ENCODE data around the gene TMEM258. TPM values are rescaled to one million over a fixed set of nuclear protein-coding genes. Genes with fewer than 3 reads are reported as not detected.

The TMEM258 gene
- total and polyA plus RNA-seq, 3 experiments from 2014 or later: 148 to 258 (median 152) TPM

DNA sequence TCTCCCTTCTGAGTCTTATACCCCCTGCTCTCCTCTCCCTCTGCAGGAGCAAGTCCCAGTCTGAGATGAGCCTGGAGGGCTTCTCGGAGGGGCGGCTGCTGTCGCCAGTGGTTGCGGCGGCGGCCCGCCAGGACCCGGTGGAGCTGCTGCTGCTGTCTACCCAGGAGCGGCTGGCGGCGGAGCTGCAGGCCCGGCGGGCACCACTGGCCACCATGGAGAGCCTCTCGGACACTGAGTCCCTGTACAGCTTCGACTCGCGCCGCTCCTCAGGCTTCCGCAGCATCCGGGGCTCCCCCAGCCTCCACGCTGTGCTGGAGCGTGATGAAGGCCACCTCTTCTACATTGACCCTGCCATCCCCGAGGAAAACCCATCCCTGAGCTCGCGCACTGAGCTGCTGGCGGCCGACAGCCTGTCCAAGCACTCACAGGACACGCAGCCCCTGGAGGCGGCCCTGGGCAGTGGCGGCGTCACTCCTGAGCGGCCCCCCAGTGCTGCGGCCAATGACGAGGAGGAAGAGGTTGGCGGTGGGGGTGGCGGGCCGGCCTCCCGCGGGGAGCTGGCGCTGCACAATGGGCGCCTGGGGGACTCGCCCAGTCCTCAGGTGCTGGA, 48.8 kb downstream of the TMEM258 start:
- DNase-seq: no peak
- no peak overlapping the region for H3K27ac ChIP-seq (ENCODE audit: low read depth, low read length)
- H3K9me3 ChIP-seq (ENCODE audit: low read length): no peaks in the 10 kb centered on the region
- Mint-ChIP-seq H3K4me3 (no peak overlapping the region), H3K27ac (no peak overlapping the region), H3K4me1 (no peaks in the 10 kb centered on the region), H3K9me3 (no peaks in the 10 kb centered on the region), H3K36me3 (no peaks in the 10 kb centered on the region), H3K27me3 (peaks cover 0 to 3% of the 10 kb centered on the region in 2 donors)
- H3K36me3 ChIP-seq (ENCODE audit: insufficient read depth, low read length): no peaks in the 10 kb centered on the region
- no peak overlapping the region for H3K4me3 ChIP-seq (ENCODE audit: low read length)
- ChIA-PET POLR2A (no interaction called here), CTCF (interaction anchor here (1.3 to 2.2 kb wide), 3 partner anchors 10 to 364 kb away, joined by 3 to 12 read pairs (median 4); no protein-coding TSS in a partner anchor)
- H3K4me1 ChIP-seq (ENCODE audit: insufficient read depth, low read length): no peaks in the 10 kb centered on the region
- H3K27me3 ChIP-seq (ENCODE audit: insufficient read depth, low read length, poor library complexity, severe bottlenecking): no peaks in the 10 kb centered on the region

DNA sequence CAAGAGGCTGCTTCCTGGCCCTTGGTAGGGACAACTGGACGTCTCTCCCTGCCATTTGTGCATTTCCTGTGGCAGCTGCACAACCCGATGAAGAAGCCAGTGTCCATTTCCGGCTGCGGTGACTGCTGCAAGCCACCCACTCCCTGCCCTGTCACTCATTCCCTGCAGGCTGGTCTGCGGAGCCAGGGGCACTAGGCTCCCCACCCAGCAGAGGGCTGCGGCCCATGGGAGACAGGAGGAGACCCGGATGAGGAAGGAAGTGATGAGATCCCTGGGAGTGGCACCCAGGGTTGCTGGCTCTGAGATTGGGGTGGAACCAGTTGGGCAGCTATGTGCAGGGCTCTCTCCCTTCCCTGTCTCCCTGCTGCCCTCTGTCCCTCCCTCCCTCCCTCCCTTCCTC, 50.0 kb downstream of the TMEM258 start:
- H3K9me3 ChIP-seq (ENCODE audit: low read length): no peaks in the 10 kb centered on the region
- no peaks in the 10 kb centered on the region for H3K27me3 ChIP-seq (ENCODE audit: insufficient read depth, low read length, poor library complexity, severe bottlenecking)
- H3K36me3 ChIP-seq (ENCODE audit: insufficient read depth, low read length): no peaks in the 10 kb centered on the region
- no peak overlapping the region for H3K4me3 ChIP-seq (ENCODE audit: low read length)
- H3K27ac ChIP-seq (ENCODE audit: low read depth, low read length): no peak overlapping the region
- no peak overlapping the region for H3K27ac Mint-ChIP-seq
- no peaks in the 10 kb centered on the region for H3K9me3 Mint-ChIP-seq
- no peak overlapping the region for H3K4me3 Mint-ChIP-seq
- DNase-seq: no peak
- H3K4me1 ChIP-seq (ENCODE audit: insufficient read depth, low read length): no peaks in the 10 kb centered on the region
- no peaks in the 10 kb centered on the region for H3K4me1 Mint-ChIP-seq
- ChIA-PET POLR2A (interaction anchor here (0.6 kb wide), 1 partner anchor 1030 kb away, joined by 3 read pairs; no protein-coding TSS in a partner anchor), CTCF (interaction anchor here (1.0 kb wide), 1 partner anchor 9 kb away, joined by 3 read pairs; no protein-coding TSS in a partner anchor)
- no peaks in the 10 kb centered on the region for H3K36me3 Mint-ChIP-seq
- H3K27me3 Mint-ChIP-seq: peaks cover 0 to 2% of the 10 kb centered on the region in 2 donors

DNA sequence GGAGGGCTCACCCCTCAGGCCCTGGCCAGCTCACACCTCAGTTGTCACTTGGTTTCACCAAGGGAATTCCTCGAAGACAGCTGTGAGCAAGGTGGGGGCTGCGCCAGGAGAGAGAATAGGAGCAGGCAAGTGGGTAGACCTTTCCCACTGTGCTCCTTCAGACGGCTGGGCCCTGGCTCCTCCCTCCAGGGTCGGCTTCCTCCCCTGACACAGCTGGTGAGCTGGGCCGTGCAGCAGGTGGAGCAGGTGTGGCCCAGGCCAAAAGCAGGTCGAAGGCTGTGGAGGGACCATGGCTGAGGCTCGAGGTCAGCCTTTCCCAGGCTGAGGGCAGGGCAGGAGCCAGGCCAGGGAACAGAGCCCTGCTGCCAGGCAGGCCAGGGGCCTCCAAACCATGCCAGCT, 52.4 kb downstream of the TMEM258 start:
- Histone ChIP-seq H3K27ac (ENCODE audit: low read depth, low read length) (no peak overlapping the region), H3K4me3 (ENCODE audit: low read length) (no peak overlapping the region), H3K36me3 (ENCODE audit: insufficient read depth, low read length) (no peaks in the 10 kb centered on the region), H3K27me3 (ENCODE audit: insufficient read depth, low read length, poor library complexity, severe bottlenecking) (no peaks in the 10 kb centered on the region), H3K4me1 (ENCODE audit: insufficient read depth, low read length) (no peaks in the 10 kb centered on the region), H3K9me3 (ENCODE audit: low read length) (no peaks in the 10 kb centered on the region)
- H3K27me3 Mint-ChIP-seq: peaks cover 0 to 7% of the 10 kb centered on the region in 2 donors
- no peaks in the 10 kb centered on the region for H3K36me3 Mint-ChIP-seq
- DNase-seq: no peak
- H3K4me1 Mint-ChIP-seq: no peaks in the 10 kb centered on the region
- CTCF ChIA-PET: interaction anchor here (1.1 kb wide), 1 partner anchor 14 kb away, joined by 3 read pairs; no protein-coding TSS in a partner anchor
- H3K9me3 Mint-ChIP-seq: no peaks in the 10 kb centered on the region
- no peak overlapping the region for H3K4me3 Mint-ChIP-seq
- H3K27ac Mint-ChIP-seq: no peak overlapping the region
- POLR2A ChIA-PET: no interaction called here

DNA sequence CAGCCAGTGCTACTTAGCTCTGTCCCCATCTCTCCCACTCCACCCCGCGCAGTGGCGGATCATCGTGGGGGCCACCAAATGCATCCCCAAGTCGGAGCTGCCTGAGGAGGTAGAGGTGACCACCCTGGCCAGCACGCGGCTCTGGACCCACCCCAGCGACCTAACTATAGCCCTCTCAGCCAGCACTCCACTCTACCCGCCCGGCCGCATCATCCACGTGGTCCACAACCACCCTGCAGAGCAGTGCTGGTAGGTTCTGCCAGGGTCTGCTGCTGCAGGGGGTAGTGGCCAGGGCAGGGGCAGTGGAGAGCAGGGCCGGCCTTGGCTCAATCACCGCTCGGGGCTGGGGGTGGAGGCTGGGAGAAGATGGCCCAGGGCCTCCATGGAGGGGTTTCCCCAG, 53.0 kb downstream of the TMEM258 start:
- Mint-ChIP-seq H3K9me3 (no peaks in the 10 kb centered on the region), H3K36me3 (no peaks in the 10 kb centered on the region), H3K4me1 (no peaks in the 10 kb centered on the region), H3K27ac (no peak overlapping the region), H3K4me3 (no peak overlapping the region), H3K27me3 (peaks cover 0 to 7% of the 10 kb centered on the region in 2 donors)
- ChIA-PET CTCF (interaction anchor here (1.1 kb wide), 1 partner anchor 13 kb away, joined by 3 read pairs; no protein-coding TSS in a partner anchor), POLR2A (no interaction called here)
- no peaks in the 10 kb centered on the region for H3K36me3 ChIP-seq (ENCODE audit: insufficient read depth, low read length)
- no peak overlapping the region for H3K27ac ChIP-seq (ENCODE audit: low read depth, low read length)
- H3K4me1 ChIP-seq (ENCODE audit: insufficient read depth, low read length): no peaks in the 10 kb centered on the region
- H3K9me3 ChIP-seq (ENCODE audit: low read length): no peaks in the 10 kb centered on the region
- DNase-seq: no peak
- H3K4me3 ChIP-seq (ENCODE audit: low read length): no peak overlapping the region
- H3K27me3 ChIP-seq (ENCODE audit: insufficient read depth, low read length, poor library complexity, severe bottlenecking): no peaks in the 10 kb centered on the region

Other genes with a start within 250 kb of the TMEM258 start
- gene SYT7, start 211.5 kb downstream of the TMEM258 start, total RNA-seq: not detected
- gene SYT7, start 211.5 kb downstream of the TMEM258 start, polyA plus RNA-seq: not detected
- under 1 TPM; 0.11 to 0.20 TPM for gene DAGLA, start 112.2 kb downstream of the TMEM258 start, total RNA-seq
- not detected for gene DAGLA, start 112.2 kb downstream of the TMEM258 start, polyA plus RNA-seq
- gene MYRF, start 40.0 kb downstream of the TMEM258 start, total RNA-seq: under 1 TPM; 0.70 to 0.93 TPM
- gene MYRF, start 40.0 kb downstream of the TMEM258 start, polyA plus RNA-seq: 0.63 TPM
- gene FEN1, start 312 bp upstream of the TMEM258 start, total RNA-seq: 100 to 1,000 TPM; 112 to 121 TPM
- 15.4 TPM for gene FEN1, start 312 bp upstream of the TMEM258 start, polyA plus RNA-seq
- 1 to 10 TPM; 6.3 TPM for gene FADS1, start 24.4 kb upstream of the TMEM258 start, total RNA-seq
- 1.4 TPM for gene FADS1, start 24.4 kb upstream of the TMEM258 start, polyA plus RNA-seq
- 1 to 10 TPM; 7.2 to 10.0 TPM for gene FADS2, start 35.7 kb upstream of the TMEM258 start, total RNA-seq
- 0.98 TPM for gene FADS2, start 35.7 kb upstream of the TMEM258 start, polyA plus RNA-seq
- 1 to 10 TPM; 5.8 to 7.7 TPM for gene FADS3, start 98.9 kb upstream of the TMEM258 start, total RNA-seq
- 2.6 TPM for gene FADS3, start 98.9 kb upstream of the TMEM258 start, polyA plus RNA-seq
- gene RAB3IL1, start 125.0 kb upstream of the TMEM258 start, total RNA-seq: under 1 TPM; 0.28 to 0.53 TPM
- gene RAB3IL1, start 125.0 kb upstream of the TMEM258 start, polyA plus RNA-seq: not detected
- under 1 TPM in 1 of 2 experiments, not detected in 1; 0.09 TPM for gene BEST1, start 157.8 kb upstream of the TMEM258 start, total RNA-seq
- gene BEST1, start 157.8 kb upstream of the TMEM258 start, polyA plus RNA-seq: 1.5 TPM
- gene FTH1, start 175.0 kb upstream of the TMEM258 start, total RNA-seq: 100 to 1,000 TPM; 490 to 506 TPM
- 2,741 TPM for gene FTH1, start 175.0 kb upstream of the TMEM258 start, polyA plus RNA-seq